ES-I3 (cell line): ENCODE results near the gene SYNM.
A peak's percentile ranks its signal among the peaks of the same experiment; 100 is the strongest.
"Not testable (repeated sequence)": the region's sequence is repeated elsewhere in the genome, so short reads cannot be mapped to it uniquely, and the experiment has no call there.

Experiments
- H3K36me3 ChIP-seq: 2 replicates; pipeline ENCODE4 v1.6.1; 2013; ENCODE audit warnings: mild to moderate bottlenecking, low read length, control low read depth, moderate library complexity; ENCODE audit not compliant: insufficient read depth
- H3K4me1 ChIP-seq: 2 replicates; pipeline ENCODE4 v1.6.1; 2013; ENCODE audit warnings: mild to moderate bottlenecking, control low read depth, low read length; ENCODE audit not compliant: insufficient read depth
- H3K9ac ChIP-seq: 2 replicates; pipeline ENCODE4 v1.6.1; 2013; ENCODE audit warnings: low read depth, mild to moderate bottlenecking, low read length, moderate library complexity
- H3K9me3 ChIP-seq: 2 replicates; pipeline ENCODE4 v1.6.1; 2013; ENCODE audit warnings: mild to moderate bottlenecking, low read length, moderate library complexity; ENCODE audit not compliant: control insufficient read depth, insufficient read depth

SYNM gene

GRCh38 chr15:99104788-99105513 is at the start of gene SYNM:
Gene SYNM, plus strand, starts transcription at chr15:99105080. Its CDS starts 120 bp downstream, at chr15:99105200.
- no peaks in the 10 kb centered on the region for H3K4me1 ChIP-seq

GRCh38 chr15:99055555-99056134 is 49.2 kb upstream of the SYNM start:
- H3K9me3 ChIP-seq, result no peaks in the 10 kb centered on the region
- no peak overlapping the region for H3K9ac ChIP-seq
- no peaks in the 10 kb centered on the region for H3K36me3 ChIP-seq
- H3K4me1 ChIP-seq, result no peaks in the 10 kb centered on the region

More at GRCh38 chr15:99104788-99105513, at the start of gene SYNM:
- H3K9me3 ChIP-seq, result no peaks in the 10 kb centered on the region; the same call in 1 of the 2 replicates
- H3K9ac ChIP-seq, result peak within 1 kb of the TSS; percentile 76
- no peaks in the 10 kb centered on the region for H3K36me3 ChIP-seq

- no peak overlapping the region for H3K9ac ChIP-seq
- H3K36me3 ChIP-seq, result no peaks in the 10 kb centered on the region
- no peaks in the 10 kb centered on the region for H3K9me3 ChIP-seq
- no peaks in the 10 kb centered on the region for H3K4me1 ChIP-seq
Measured at GRCh38 chr15:99057020-99057419, 47.9 kb upstream of the SYNM start.

GRCh38 chr15:99057697-99058420 is 47.0 kb upstream of the SYNM start:
- Histone ChIP-seq H3K36me3 (no peaks in the 10 kb centered on the region), H3K9ac (no peak overlapping the region), H3K9me3 (no peaks in the 10 kb centered on the region), H3K4me1 (no peaks in the 10 kb centered on the region)

GRCh38 chr15:99058421-99058870 is 46.4 kb upstream of the SYNM start:
- H3K9me3 ChIP-seq, result no peaks in the 10 kb centered on the region
- no peaks in the 10 kb centered on the region for H3K4me1 ChIP-seq
- no peaks in the 10 kb centered on the region for H3K36me3 ChIP-seq
- peak overlapping the region; percentile 41; the same call in 1 of the 2 replicates for H3K9ac ChIP-seq

GRCh38 chr15:99059010-99059981 is 45.6 kb upstream of the SYNM start:
- Histone ChIP-seq H3K9me3 (no peaks in the 10 kb centered on the region), H3K36me3 (no peaks in the 10 kb centered on the region), H3K9ac (peak overlapping the region; percentile 58), H3K4me1 (no peaks in the 10 kb centered on the region)

- H3K36me3 ChIP-seq, H3K9ac ChIP-seq, H3K4me1 ChIP-seq, H3K9me3 ChIP-seq: not testable (repeated sequence)
Measured at GRCh38 chr15:99060186-99060585, 44.7 kb upstream of the SYNM start.

- Histone ChIP-seq H3K36me3 (no peaks in the 10 kb centered on the region), H3K9ac (no peak overlapping the region), H3K4me1 (no peaks in the 10 kb centered on the region), H3K9me3 (no peaks in the 10 kb centered on the region)
Measured at GRCh38 chr15:99062226-99062625, 42.7 kb upstream of the SYNM start.

GRCh38 chr15:99068186-99068585 is 36.7 kb upstream of the SYNM start:
- Histone ChIP-seq H3K9me3 (no peaks in the 10 kb centered on the region), H3K36me3 (no peaks in the 10 kb centered on the region), H3K9ac (no peak overlapping the region), H3K4me1 (peaks cover 4% of the 10 kb centered on the region)

- H3K4me1 ChIP-seq, result peaks cover 5% of the 10 kb centered on the region
- no peaks in the 10 kb centered on the region for H3K9me3 ChIP-seq
- no peak overlapping the region for H3K9ac ChIP-seq
- H3K36me3 ChIP-seq, result no peaks in the 10 kb centered on the region
Measured at GRCh38 chr15:99070208-99070607, 34.7 kb upstream of the SYNM start.

- peaks cover 5% of the 10 kb centered on the region for H3K4me1 ChIP-seq
- H3K9ac ChIP-seq, result no peak overlapping the region
- H3K36me3 ChIP-seq, result no peaks in the 10 kb centered on the region
- H3K9me3 ChIP-seq, result no peaks in the 10 kb centered on the region
Measured at GRCh38 chr15:99071091-99071680, 33.7 kb upstream of the SYNM start.

GRCh38 chr15:99073008-99073717 is 31.7 kb upstream of the SYNM start:
- Histone ChIP-seq H3K9me3 (no peaks in the 10 kb centered on the region), H3K9ac (no peak overlapping the region), H3K36me3 (no peaks in the 10 kb centered on the region), H3K4me1 (peaks cover 5% of the 10 kb centered on the region)

GRCh38 chr15:99074446-99074845 is 30.4 kb upstream of the SYNM start:
- Histone ChIP-seq H3K9me3 (no peaks in the 10 kb centered on the region), H3K4me1 (peaks cover 5% of the 10 kb centered on the region), H3K36me3 (no peaks in the 10 kb centered on the region), H3K9ac (no peak overlapping the region)
